ENCODE measurements around the gene PER2.
"Not testable (repeated sequence)": the region's sequence is repeated elsewhere in the genome, so short reads cannot be mapped to it uniquely, and the experiment has no call there.

PER2 gene

GRCh38 chr2:238310721-238311120 is 22.3 kb upstream of the PER2 start:
- not testable (repeated sequence) for H3K27me3 ChIP-seq (ENCODE audit: insufficient read depth, low read length); H3K4me1 ChIP-seq (ENCODE audit: control insufficient read depth, insufficient read depth, low read length, unreplicated experiment); H3K4me3 ChIP-seq (ENCODE audit: low read depth, low read length); H3K36me3 ChIP-seq (ENCODE audit: insufficient read depth, low read length); H3K27ac ChIP-seq (ENCODE audit: low read depth, low read length); H2AFZ ChIP-seq (ENCODE audit: low read length, unreplicated experiment); H3K79me2 ChIP-seq (ENCODE audit: control insufficient read depth, insufficient read depth, low read length, unreplicated experiment)

- Histone ChIP-seq H2AFZ (ENCODE audit: low read length, unreplicated experiment) (no peak overlapping the region), H3K4me1 (ENCODE audit: control insufficient read depth, insufficient read depth, low read length, unreplicated experiment) (no peaks in the 10 kb centered on the region), H3K27me3 (ENCODE audit: insufficient read depth, low read length) (peaks cover 6% of the 10 kb centered on the region; the same call in 1 of the 2 replicates), H3K27ac (ENCODE audit: low read depth, low read length) (no peak overlapping the region), H3K36me3 (ENCODE audit: insufficient read depth, low read length) (no peaks in the 10 kb centered on the region), H3K79me2 (ENCODE audit: control insufficient read depth, insufficient read depth, low read length, unreplicated experiment) (no peaks in the 10 kb centered on the region), H3K4me3 (ENCODE audit: low read depth, low read length) (no peak overlapping the region)
Measured at GRCh38 chr2:238308177-238308576, 19.8 kb upstream of the PER2 start.

GRCh38 chr2:238306672-238306998 is 18.2 kb upstream of the PER2 start:
- no peaks in the 10 kb centered on the region for H3K36me3 ChIP-seq (ENCODE audit: insufficient read depth, low read length)
- no peak overlapping the region for H2AFZ ChIP-seq (ENCODE audit: low read length, unreplicated experiment)
- H3K4me3 ChIP-seq (ENCODE audit: low read depth, low read length), result no peak overlapping the region
- H3K27me3 ChIP-seq (ENCODE audit: insufficient read depth, low read length), result peaks cover 6% of the 10 kb centered on the region; the same call in 1 of the 2 replicates
- no peak overlapping the region for H3K27ac ChIP-seq (ENCODE audit: low read depth, low read length)
- H3K4me1 ChIP-seq (ENCODE audit: control insufficient read depth, insufficient read depth, low read length, unreplicated experiment), result no peaks in the 10 kb centered on the region
- no peaks in the 10 kb centered on the region for H3K79me2 ChIP-seq (ENCODE audit: control insufficient read depth, insufficient read depth, low read length, unreplicated experiment)

- H3K27ac ChIP-seq (ENCODE audit: low read depth, low read length), result no peak overlapping the region
- no peaks in the 10 kb centered on the region for H3K36me3 ChIP-seq (ENCODE audit: insufficient read depth, low read length)
- H3K27me3 ChIP-seq (ENCODE audit: insufficient read depth, low read length), result peaks cover 4% of the 10 kb centered on the region; the same call in 1 of the 2 replicates
- no peak overlapping the region for H3K4me3 ChIP-seq (ENCODE audit: low read depth, low read length)
- no peaks in the 10 kb centered on the region for H3K79me2 ChIP-seq (ENCODE audit: control insufficient read depth, insufficient read depth, low read length, unreplicated experiment)
- H2AFZ ChIP-seq (ENCODE audit: low read length, unreplicated experiment), result no peak overlapping the region
- H3K4me1 ChIP-seq (ENCODE audit: control insufficient read depth, insufficient read depth, low read length, unreplicated experiment), result no peaks in the 10 kb centered on the region
Measured at GRCh38 chr2:238305965-238306671, 17.7 kb upstream of the PER2 start.

- Histone ChIP-seq H3K4me1 (ENCODE audit: control insufficient read depth, insufficient read depth, low read length, unreplicated experiment) (no peaks in the 10 kb centered on the region), H3K27me3 (ENCODE audit: insufficient read depth, low read length) (peaks cover 1% of the 10 kb centered on the region; the same call in 1 of the 2 replicates), H3K36me3 (ENCODE audit: insufficient read depth, low read length) (no peaks in the 10 kb centered on the region), H3K27ac (ENCODE audit: low read depth, low read length) (no peak overlapping the region), H2AFZ (ENCODE audit: low read length, unreplicated experiment) (no peak overlapping the region), H3K4me3 (ENCODE audit: low read depth, low read length) (no peak overlapping the region), H3K79me2 (ENCODE audit: control insufficient read depth, insufficient read depth, low read length, unreplicated experiment) (no peaks in the 10 kb centered on the region)
Measured at GRCh38 chr2:238305092-238305862, 16.9 kb upstream of the PER2 start.

GRCh38 chr2:238304116-238304515 is 15.7 kb upstream of the PER2 start:
- no peaks in the 10 kb centered on the region for H3K4me1 ChIP-seq (ENCODE audit: control insufficient read depth, insufficient read depth, low read length, unreplicated experiment)

GRCh38 chr2:238302751-238303150 is 14.3 kb upstream of the PER2 start:
- Histone ChIP-seq H2AFZ (ENCODE audit: low read length, unreplicated experiment) (no peak overlapping the region), H3K4me3 (ENCODE audit: low read depth, low read length) (no peak overlapping the region)

More at GRCh38 chr2:238304116-238304515, 15.7 kb upstream of the PER2 start:
- no peaks in the 10 kb centered on the region for H3K36me3 ChIP-seq (ENCODE audit: insufficient read depth, low read length)
- no peak overlapping the region for H3K4me3 ChIP-seq (ENCODE audit: low read depth, low read length)
- H3K27ac ChIP-seq (ENCODE audit: low read depth, low read length), result no peak overlapping the region
- H2AFZ ChIP-seq (ENCODE audit: low read length, unreplicated experiment), result no peak overlapping the region
- H3K79me2 ChIP-seq (ENCODE audit: control insufficient read depth, insufficient read depth, low read length, unreplicated experiment), result no peaks in the 10 kb centered on the region
- H3K27me3 ChIP-seq (ENCODE audit: insufficient read depth, low read length), result no peaks in the 10 kb centered on the region

GRCh38 chr2:238302087-238302486 is 13.7 kb upstream of the PER2 start:
- no peaks in the 10 kb centered on the region for H3K4me1 ChIP-seq (ENCODE audit: control insufficient read depth, insufficient read depth, low read length, unreplicated experiment)
- no peak overlapping the region for H3K27ac ChIP-seq (ENCODE audit: low read depth, low read length)
- H2AFZ ChIP-seq (ENCODE audit: low read length, unreplicated experiment), result no peak overlapping the region
- H3K27me3 ChIP-seq (ENCODE audit: insufficient read depth, low read length), result peaks cover 11% of the 10 kb centered on the region; the same call in 1 of the 2 replicates
- H3K79me2 ChIP-seq (ENCODE audit: control insufficient read depth, insufficient read depth, low read length, unreplicated experiment), result no peaks in the 10 kb centered on the region
- no peak overlapping the region for H3K4me3 ChIP-seq (ENCODE audit: low read depth, low read length)
- no peaks in the 10 kb centered on the region for H3K36me3 ChIP-seq (ENCODE audit: insufficient read depth, low read length)

More at GRCh38 chr2:238302751-238303150, 14.3 kb upstream of the PER2 start:
- H3K79me2 ChIP-seq (ENCODE audit: control insufficient read depth, insufficient read depth, low read length, unreplicated experiment), result no peaks in the 10 kb centered on the region
- H3K36me3 ChIP-seq (ENCODE audit: insufficient read depth, low read length), result no peaks in the 10 kb centered on the region
- H3K27ac ChIP-seq (ENCODE audit: low read depth, low read length), result no peak overlapping the region
- H3K4me1 ChIP-seq (ENCODE audit: control insufficient read depth, insufficient read depth, low read length, unreplicated experiment), result no peaks in the 10 kb centered on the region
- H3K27me3 ChIP-seq (ENCODE audit: insufficient read depth, low read length), result peaks cover 4% of the 10 kb centered on the region; the same call in 1 of the 2 replicates

GRCh38 chr2:238299803-238300202 is 11.4 kb upstream of the PER2 start:
- Histone ChIP-seq H3K27me3 (ENCODE audit: insufficient read depth, low read length) (peaks cover 26% of the 10 kb centered on the region), H3K4me3 (ENCODE audit: low read depth, low read length) (no peak overlapping the region), H3K4me1 (ENCODE audit: control insufficient read depth, insufficient read depth, low read length, unreplicated experiment) (no peaks in the 10 kb centered on the region), H3K27ac (ENCODE audit: low read depth, low read length) (no peak overlapping the region), H2AFZ (ENCODE audit: low read length, unreplicated experiment) (no peak overlapping the region), H3K36me3 (ENCODE audit: insufficient read depth, low read length) (no peaks in the 10 kb centered on the region), H3K79me2 (ENCODE audit: control insufficient read depth, insufficient read depth, low read length, unreplicated experiment) (no peaks in the 10 kb centered on the region)

- no peaks in the 10 kb centered on the region for H3K79me2 ChIP-seq (ENCODE audit: control insufficient read depth, insufficient read depth, low read length, unreplicated experiment)
- H3K27me3 ChIP-seq (ENCODE audit: insufficient read depth, low read length), result peaks cover 32% of the 10 kb centered on the region
- no peak overlapping the region for H3K4me3 ChIP-seq (ENCODE audit: low read depth, low read length)
- H3K4me1 ChIP-seq (ENCODE audit: control insufficient read depth, insufficient read depth, low read length, unreplicated experiment), result no peaks in the 10 kb centered on the region
- no peaks in the 10 kb centered on the region for H3K36me3 ChIP-seq (ENCODE audit: insufficient read depth, low read length)
- no peak overlapping the region for H2AFZ ChIP-seq (ENCODE audit: low read length, unreplicated experiment)
- H3K27ac ChIP-seq (ENCODE audit: low read depth, low read length), result no peak overlapping the region
Measured at GRCh38 chr2:238296638-238297457, 8.4 kb upstream of the PER2 start.

All from ACC112 (cell line).